Measurements from ENCODE around the gene ABHD5. TPM values are rescaled to one million over a fixed set of nuclear protein-coding genes. Genes with fewer than 3 reads are reported as not detected.
"Not testable (repeated sequence)": the region's sequence is repeated elsewhere in the genome, so short reads cannot be mapped to it uniquely, and the experiment has no call there.

Gene ABHD5
- total RNA-seq, 4 donors from 2014 or later = 18.6 to 43.7 (median 33.7) TPM

DNA sequence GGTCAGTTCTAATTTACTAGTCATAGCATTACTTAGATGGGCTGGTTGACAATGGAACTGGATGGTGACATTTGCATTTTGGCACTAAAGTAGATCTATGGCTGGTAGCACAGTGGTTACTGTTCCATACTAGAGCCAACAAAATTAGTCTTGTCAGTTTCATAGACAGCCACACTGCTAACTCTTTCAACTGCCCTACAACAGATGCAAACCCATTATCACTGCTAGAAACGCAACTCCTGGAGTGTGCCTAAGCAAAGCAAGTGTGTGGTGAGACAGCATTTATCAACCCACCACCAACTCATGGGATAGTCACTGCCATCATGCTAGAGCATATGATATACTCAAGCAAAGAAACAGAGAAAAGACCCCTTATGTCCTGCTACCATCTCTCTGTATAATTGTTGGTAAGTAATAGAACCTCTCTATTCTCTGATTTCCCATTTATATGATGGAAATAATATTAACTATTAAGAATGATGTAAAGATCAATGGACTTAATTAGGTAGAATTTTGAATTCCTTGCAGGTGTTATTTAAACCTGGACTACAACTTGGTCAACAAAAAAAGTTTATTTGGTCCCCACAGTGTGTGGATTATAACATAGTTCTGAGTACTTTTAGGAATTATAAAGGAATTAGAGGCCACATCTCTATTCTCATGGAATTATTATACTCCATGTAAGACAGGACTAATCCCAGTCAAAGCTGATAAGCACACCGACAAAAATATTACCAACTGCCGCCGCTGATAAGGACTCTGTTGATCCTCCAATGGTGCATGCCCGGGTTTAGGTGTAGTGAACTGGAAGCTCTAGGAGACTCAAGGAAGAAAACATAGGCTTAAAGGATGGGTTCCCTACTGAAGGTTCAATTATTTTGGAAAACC is 19.9 kb upstream of the ABHD5 start:
- in situ Hi-C loops (cut with MboI; ENCODE audit: low sequenced_read_pairs in 4 of 4) (no loop called here), intact Hi-C loops (cut with DNase I; ENCODE audit: low total_unique reads) (no loop called here)
- no peaks in the 10 kb centered on the region for H3K36me3 ChIP-seq
- H3K4me3 ChIP-seq = no peak overlapping the region
- ATAC-seq = no peak
- DNase-seq = no peak
- no peak overlapping the region for H3K27ac ChIP-seq
- TF ChIP-seq POLR2A (IDR thresholded peaks at IDR 0.05) = no peak
- TF ChIP-seq, protein P1, sequence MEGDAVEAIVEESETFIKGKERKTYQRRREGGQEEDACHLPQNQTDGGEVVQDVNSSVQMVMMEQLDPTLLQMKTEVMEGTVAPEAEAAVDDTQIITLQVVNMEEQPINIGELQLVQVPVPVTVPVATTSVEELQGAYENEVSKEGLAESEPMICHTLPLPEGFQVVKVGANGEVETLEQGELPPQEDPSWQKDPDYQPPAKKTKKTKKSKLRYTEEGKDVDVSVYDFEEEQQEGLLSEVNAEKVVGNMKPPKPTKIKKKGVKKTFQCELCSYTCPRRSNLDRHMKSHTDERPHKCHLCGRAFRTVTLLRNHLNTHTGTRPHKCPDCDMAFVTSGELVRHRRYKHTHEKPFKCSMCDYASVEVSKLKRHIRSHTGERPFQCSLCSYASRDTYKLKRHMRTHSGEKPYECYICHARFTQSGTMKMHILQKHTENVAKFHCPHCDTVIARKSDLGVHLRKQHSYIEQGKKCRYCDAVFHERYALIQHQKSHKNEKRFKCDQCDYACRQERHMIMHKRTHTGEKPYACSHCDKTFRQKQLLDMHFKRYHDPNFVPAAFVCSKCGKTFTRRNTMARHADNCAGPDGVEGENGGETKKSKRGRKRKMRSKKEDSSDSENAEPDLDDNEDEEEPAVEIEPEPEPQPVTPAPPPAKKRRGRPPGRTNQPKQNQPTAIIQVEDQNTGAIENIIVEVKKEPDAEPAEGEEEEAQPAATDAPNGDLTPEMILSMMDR (IDR thresholded peaks at IDR 0.05 in 4 of 5, conservative IDR thresholded peaks at IDR 0.05 in 1 of 5) = no peak
- no peaks in the 10 kb centered on the region for H3K4me1 ChIP-seq
- no peaks in the 10 kb centered on the region for H3K27me3 ChIP-seq
- H3K9me3 ChIP-seq = no peaks in the 10 kb centered on the region

DNA sequence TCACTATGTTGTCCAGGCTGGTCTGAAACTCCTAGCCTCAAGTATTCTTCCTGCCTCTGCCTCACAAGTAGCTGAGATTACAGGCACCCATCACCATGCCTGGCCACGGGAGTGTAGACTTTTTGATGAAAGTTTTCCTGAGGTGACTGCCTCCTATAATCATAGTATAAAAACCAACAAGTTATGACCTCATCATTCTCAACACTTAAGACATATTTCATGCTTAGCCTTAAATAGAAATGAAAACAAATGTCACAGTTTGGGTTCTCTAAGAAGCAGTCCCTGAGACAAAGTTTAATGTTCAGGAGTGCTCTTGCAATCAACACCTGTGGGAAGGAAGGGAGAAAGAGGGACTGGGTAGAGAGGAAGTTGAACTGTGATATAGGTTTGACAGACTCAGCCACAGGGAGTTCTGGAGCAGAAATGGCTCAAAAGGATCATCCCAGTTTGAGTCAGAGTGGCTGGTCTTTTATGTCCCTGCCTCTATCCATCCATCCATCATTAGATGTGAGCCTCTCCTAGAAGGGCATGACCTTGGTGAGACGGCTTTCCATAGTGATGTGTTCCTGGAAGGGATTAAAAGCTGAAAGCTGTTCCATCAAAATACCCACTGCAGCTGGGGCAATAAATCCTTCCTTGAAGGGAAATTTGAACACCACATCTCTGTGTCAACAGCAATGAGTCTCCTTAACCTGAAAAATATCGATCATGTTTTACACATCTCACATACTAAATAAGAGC is 16.2 kb upstream of the ABHD5 start:
- Histone ChIP-seq H3K36me3 (no peaks in the 10 kb centered on the region), H3K27ac (no peak overlapping the region), H3K4me3 (no peak overlapping the region), H3K27me3 (no peaks in the 10 kb centered on the region), H3K4me1 (no peaks in the 10 kb centered on the region), H3K9me3 (no peaks in the 10 kb centered on the region)
- intact Hi-C loops (cut with DNase I; ENCODE audit: low total_unique reads) = no loop called here
- TF ChIP-seq POLR2A (IDR thresholded peaks at IDR 0.05) = no peak
- TF ChIP-seq, protein P1 (IDR thresholded peaks at IDR 0.05 in 4 of 5, conservative IDR thresholded peaks at IDR 0.05 in 1 of 5) = no peak
- ATAC-seq (no peak), DNase-seq (no peak)
- in situ Hi-C loops (cut with MboI; ENCODE audit: low sequenced_read_pairs in 4 of 4) = no loop called here

DNA sequence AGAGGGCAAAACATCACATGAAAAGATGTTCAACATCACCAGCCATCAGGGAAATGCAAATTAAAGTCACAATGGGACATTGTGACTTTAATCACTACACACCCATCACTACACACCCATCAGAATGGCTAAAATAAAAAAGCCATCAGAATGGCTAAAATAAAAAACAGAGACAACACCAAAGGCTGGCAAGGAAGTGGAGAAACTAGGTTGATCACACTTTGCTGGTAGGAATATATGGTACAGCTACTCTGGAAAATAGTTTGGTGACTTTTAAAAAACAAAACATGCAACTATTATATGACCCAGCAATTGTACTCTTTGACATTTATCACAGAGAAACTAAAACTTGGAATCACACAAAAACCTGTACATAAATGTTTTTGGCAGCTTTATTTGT is 15.1 kb upstream of the ABHD5 start:
- TF ChIP-seq, protein P1 (IDR thresholded peaks at IDR 0.05 in 4 of 5, conservative IDR thresholded peaks at IDR 0.05 in 1 of 5) = no peak
- intact Hi-C loops (cut with DNase I; ENCODE audit: low total_unique reads) = no loop called here
- no peak for ATAC-seq

DNA sequence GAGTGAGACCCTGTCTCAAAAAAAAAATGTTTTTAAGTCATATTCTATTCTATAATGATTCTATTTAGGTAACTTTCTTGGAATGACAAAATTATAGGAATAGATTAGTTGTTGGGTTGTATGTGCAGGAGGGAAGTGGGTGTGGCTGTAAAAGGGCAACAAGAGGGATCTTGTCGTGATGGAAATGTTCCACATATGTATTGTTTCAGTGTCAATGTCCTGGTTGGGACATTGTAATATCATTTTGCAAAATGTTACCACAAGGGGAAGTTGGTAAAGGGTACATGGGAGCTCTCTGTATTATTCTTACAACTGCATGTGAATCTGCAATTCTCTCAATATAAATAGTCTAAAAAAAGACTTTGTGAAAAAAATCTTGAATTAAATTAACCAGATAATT is 14.3 kb upstream of the ABHD5 start:
- Histone ChIP-seq H3K4me3 (no peak overlapping the region), H3K9me3 (no peaks in the 10 kb centered on the region), H3K27me3 (no peaks in the 10 kb centered on the region), H3K27ac (no peak overlapping the region), H3K4me1 (no peaks in the 10 kb centered on the region), H3K36me3 (no peaks in the 10 kb centered on the region)
- ATAC-seq (no peak), DNase-seq (no peak)
- in situ Hi-C loops (cut with MboI; ENCODE audit: low sequenced_read_pairs in 4 of 4) = no loop called here
- intact Hi-C loops (cut with DNase I; ENCODE audit: low total_unique reads) = no loop called here
- TF ChIP-seq, protein P1 (IDR thresholded peaks at IDR 0.05 in 4 of 5, conservative IDR thresholded peaks at IDR 0.05 in 1 of 5) = no peak
- TF ChIP-seq POLR2A (IDR thresholded peaks at IDR 0.05) = no peak

More for the DNA sequence above, 15.1 kb upstream of the ABHD5 start:
- in situ Hi-C loops (cut with MboI; ENCODE audit: low sequenced_read_pairs in 4 of 4) = no loop called here
- no peaks in the 10 kb centered on the region for H3K4me1 ChIP-seq
- DNase-seq = no peak
- H3K27ac ChIP-seq = no peak overlapping the region
- H3K27me3 ChIP-seq = no peaks in the 10 kb centered on the region
- no peaks in the 10 kb centered on the region for H3K9me3 ChIP-seq
- H3K36me3 ChIP-seq = no peaks in the 10 kb centered on the region
- H3K4me3 ChIP-seq = no peak overlapping the region

DNA sequence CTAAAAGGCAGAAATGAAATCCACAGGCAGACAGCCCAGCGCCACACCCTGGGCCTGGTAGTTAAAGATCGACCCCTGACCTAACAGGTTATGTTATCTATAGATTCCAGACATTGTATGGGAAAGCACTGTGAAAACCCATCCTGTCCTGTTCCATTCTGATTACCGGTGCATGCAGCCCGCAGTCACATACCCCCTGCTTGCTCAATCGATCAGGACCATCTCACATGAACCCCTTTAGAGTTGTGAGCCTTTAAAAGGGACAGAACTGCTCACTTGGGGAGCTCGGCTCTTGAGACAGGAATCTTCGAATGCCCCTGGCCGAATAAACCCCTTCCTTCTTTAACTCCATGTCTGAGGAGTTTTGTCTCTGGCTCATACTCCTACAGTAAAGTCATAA is 12.4 kb upstream of the ABHD5 start:
- H3K4me1 ChIP-seq; ATAC-seq; H3K36me3 ChIP-seq; intact Hi-C loops (cut with DNase I; ENCODE audit: low total_unique reads); in situ Hi-C loops (cut with MboI; ENCODE audit: low sequenced_read_pairs in 4 of 4); H3K27ac ChIP-seq; H3K4me3 ChIP-seq; DNase-seq; H3K9me3 ChIP-seq; H3K27me3 ChIP-seq: not testable (repeated sequence)

DNA sequence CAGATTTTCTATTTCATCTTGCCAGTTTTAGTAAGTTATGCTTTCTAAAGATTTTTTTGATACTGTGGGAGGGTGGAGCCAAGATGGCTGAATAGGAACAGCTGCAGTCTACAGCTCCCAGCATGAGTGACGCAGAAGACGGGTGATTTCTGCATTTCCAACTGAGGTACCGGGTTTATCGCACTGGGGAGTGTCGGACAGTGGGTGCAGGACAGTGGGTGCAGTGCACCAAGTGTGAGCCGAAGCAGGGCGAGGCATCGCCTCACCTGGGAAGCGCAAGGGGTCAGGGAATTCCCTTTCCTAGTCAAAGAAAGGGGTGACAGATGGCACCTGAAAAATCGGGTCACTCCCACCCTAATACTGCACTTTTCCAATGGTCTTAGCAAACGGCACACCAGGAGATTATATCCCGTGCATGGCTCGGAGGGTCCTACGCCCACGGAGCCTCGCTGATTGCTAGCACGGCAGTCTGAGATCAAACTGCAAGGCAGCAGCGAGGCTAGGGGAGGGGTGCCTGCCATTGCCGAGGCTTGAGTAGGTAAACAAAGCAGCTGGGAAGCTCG is 11.8 kb upstream of the ABHD5 start:
- intact Hi-C loops (cut with DNase I; ENCODE audit: low total_unique reads); ATAC-seq: not testable (repeated sequence)

DNA sequence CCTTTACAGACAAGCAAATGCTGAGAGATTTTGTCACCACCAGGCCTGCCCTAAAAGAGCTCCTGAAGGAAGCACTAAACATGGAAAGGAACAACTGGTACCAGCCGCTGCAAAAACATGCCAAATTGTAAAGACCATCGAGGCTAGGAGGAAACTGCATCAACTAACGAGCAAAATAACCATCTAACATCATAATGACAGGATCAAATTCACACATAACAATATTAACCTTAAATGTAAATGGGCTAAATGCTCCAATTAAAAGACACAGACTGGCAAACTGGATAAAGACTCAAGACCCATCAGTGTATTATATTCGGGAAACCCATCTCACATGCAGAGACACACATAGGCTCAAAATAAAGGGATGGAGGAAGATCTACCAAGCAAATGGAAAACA is 9.9 kb upstream of the ABHD5 start:
- H3K36me3 ChIP-seq; intact Hi-C loops (cut with DNase I; ENCODE audit: low total_unique reads); ATAC-seq; DNase-seq; H3K9me3 ChIP-seq; H3K4me1 ChIP-seq; H3K27me3 ChIP-seq; in situ Hi-C loops (cut with MboI; ENCODE audit: low sequenced_read_pairs in 4 of 4); H3K27ac ChIP-seq; H3K4me3 ChIP-seq: not testable (repeated sequence)

More for the DNA sequence above, 11.8 kb upstream of the ABHD5 start:
- H3K27me3 ChIP-seq; H3K36me3 ChIP-seq; H3K4me1 ChIP-seq; H3K4me3 ChIP-seq; H3K27ac ChIP-seq; DNase-seq; in situ Hi-C loops (cut with MboI; ENCODE audit: low sequenced_read_pairs in 4 of 4); H3K9me3 ChIP-seq: not testable (repeated sequence)
